HG02642 (cell line): ENCODE data around the gene TIAM1.

Experiments used
- ATAC-seq: cut with Tn5 transposase; IDR thresholded peaks from one replicate; pipeline ENCODE4 v1.9.1; 2021; ENCODE audit warnings: mild to moderate bottlenecking; ENCODE audit not compliant: unreplicated experiment, poor library complexity

Gene TIAM1

DNA sequence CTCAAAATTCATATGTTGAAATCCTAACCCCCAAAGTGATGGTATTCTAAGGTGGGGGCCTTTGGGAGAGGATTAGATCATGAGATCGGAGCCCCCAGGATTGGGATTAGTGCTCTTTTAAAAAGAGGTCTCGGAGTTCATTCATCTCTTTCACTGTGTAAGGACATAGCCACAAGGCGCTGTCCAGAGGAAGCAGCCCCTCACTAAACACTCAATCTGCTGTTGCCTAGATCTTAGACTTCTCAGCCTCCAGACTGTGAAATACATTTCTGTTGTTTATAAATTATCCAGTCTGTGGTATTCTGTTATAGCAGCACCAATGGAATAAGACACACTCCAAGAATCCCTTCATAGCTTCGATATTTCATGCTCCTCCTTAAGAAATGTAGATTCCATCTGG lies 12.4 kb upstream of the TIAM1 start:
- no peak for ATAC-seq

DNA sequence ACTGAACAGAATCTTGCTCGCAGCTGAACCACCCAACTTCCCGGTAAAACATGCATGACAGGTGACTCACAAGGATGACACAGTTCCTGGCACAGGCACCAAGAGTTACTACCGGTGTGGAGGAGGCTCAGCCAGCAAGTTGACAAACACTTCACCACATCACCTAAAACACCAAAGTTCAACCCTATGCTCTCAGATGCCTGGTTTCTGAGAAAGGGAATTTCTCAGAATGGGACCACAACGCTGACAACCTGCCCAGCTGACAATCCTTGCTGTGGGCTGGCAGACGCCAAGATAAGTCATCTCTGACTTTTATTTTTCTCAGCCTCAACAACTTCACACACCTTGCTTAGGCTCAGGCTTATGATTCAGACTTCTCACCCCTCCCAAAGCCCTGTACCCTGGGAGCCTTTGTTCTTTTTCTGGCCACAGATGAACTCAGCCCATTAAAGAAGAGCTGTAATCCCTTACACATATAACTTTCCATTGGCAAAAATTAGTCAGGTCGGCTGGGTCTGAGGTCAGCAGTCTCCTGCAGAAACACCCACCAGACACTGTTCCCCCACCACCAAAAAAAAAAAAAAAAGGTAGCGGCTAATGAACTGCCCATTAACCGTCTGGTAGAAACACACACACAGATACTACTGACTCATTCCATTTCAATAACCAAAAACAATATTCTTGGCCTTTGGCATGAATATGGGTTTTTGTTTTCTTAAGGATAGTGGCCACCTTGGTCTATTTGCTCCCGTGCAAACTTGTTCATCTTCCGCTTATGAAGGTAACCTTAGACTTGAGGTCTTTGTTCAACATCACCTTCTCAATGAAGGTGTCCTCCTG lies 10.8 kb upstream of the TIAM1 start:
- ATAC-seq = peak; percentile 51

DNA sequence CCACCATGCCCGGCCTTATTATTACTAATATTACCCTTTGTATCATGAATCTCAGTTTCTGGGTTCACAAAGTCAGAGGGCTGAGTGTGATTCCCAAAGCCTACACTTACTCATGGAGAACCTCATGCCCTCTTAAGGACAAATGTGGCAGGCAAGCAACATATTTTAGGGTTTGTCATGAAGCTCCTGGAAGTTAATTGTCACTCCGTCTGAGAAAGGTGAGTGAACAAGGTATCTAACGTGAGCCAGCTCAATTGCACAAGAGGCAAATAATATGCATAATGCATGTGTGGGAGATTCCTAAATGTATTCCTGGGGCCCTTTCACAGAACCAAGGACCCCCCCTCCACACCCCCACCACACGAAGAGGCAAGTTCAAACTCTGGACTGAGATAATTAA lies 10.1 kb upstream of the TIAM1 start:
- ATAC-seq = no peak

DNA sequence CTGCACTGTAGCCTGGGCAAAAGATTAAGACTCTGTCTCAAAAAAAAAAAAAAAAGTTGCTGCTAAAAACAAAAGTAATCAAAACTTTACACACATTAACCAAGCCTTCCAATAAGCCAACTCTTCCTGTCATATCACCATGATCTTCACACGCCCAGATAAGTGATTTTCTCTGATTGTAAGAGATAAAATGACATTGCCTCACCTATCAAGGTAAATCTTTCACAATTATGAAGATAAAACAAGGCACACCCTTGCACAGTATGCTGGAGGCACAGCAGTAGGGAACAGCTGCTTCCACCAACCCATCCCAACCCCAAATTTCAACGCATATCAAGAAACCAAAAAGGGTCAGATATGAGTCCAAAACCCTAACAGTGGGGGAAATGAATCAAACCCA lies 8.8 kb upstream of the TIAM1 start:
- no peak for ATAC-seq

DNA sequence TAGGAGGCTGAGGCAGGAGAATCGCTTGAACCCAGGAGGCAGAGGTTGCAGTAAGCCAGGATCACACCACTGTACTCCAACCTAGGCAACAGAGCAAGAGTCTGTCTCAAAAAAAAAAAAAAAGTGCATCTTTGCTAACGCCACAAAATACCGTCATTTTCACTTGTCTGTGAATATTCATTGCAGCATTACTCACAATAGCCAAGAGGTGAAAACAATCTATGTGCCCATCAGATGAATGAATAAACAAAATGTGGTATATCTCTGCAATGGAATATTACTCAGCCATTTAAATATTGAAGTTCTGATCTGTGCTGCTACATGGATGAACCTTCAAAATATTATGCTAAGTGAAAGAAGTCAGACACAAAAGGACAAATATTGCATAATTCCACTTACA lies 7.9 kb upstream of the TIAM1 start:
- no peak for ATAC-seq

DNA sequence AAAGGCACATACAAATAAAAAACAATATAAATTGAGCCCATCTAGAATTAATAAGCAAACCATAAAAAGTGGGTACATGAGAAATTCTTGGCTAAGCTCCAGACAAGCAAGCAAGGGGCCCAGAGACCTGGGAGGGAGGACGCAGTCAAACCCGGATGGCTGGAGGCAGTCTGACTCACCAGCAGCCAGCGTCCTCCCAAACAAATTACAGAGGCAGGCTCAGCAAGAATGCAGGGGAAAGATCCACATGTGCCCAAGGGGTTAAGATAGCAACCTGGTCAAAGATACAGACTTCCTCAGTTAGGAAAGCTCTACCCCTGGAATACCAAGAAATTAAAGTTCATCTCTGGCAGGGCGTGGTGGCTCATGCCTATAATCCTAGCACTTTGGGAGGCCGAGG lies 7.4 kb upstream of the TIAM1 start:
- ATAC-seq = no peak

DNA sequence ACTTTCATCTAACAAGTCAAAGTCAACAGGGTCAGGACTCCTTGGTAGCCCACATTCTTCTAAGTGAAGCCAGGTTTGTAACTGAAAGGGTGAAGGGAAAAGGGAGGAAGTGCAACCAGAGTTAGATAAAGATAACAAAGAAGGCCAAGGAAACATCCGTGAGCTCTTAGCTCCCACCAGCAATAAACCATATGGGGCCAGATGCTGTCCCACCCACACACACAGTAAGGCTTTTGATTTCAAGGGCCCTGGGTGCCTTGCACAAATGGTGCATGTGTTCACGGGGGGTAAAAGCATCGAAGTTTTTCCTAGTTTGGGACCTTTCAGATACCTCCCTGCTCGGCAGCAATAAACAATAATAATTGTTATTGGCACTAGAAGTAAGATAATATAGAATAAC lies 5.1 kb upstream of the TIAM1 start:
- no peak for ATAC-seq

DNA sequence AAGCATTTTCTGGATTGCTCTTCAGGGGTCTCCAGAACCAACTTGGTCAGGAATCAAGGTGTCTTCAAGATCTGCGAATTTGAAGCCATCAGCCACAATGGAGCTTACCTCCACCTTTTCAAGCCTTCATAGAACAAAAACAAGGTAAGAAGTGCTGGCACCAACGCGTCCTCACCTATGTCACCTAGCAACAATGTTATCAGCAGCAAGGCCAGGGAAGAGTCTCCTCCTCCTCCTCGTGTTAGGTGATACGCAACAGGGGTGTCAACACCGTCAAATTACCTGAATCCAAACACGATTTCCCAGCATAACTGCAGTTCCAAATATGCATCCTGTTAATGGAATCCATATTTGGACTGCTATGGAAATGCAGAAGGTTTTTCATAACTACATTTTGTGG lies 4.1 kb upstream of the TIAM1 start:
- ATAC-seq = no peak

DNA sequence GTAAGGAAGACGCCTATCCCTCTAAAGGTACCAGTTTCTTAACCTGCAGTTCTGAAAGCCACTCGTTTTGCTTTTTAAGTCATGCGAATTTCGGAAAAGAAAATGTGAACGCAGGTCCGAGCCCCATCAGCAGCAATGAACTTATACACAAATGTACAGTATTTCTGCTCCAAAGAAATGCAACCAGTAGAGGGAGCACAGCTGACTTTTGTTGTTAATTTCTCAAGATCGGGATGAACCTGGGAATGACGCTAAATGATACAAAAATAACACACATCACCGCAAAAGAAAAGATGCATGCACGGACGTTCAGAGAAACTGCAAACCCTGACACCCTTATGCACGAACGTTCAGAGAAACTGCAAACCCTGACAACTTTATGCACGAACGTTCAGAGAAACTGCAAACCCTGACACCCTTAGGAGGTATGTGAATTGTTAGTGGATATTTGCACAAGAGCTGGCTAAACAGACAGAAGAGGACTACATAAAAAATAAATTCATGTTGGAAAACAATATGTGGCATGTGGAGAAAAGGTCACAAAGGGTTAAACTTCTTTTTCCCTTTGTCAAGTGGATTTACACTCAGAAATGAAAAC lies 3.5 kb upstream of the TIAM1 start:
- ATAC-seq = no peak

DNA sequence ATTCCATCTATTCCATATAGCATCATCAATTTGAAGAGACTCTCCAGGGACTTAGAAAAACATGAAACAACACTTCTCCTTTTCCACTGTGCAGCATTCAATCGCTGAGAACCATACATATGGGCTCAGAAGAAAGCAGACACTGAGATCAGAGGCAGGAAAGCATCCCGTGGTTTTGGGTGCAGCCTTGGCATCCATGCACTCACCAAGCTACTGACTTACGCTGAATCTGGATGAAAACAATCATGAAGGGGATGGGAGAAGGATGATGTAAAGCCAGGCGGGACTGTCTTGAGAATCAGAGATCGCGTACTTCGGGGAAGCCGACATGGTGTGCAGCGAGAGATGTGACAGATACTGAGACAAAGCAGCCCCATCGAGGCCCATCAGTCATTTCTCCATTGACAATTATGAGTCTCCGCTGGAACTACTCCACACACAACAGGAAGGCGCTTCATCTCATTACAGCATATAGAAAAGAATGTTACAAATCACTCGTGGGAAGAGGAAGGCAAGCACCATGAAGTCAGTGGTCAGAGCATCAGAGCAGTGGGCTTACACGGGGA lies 2.3 kb upstream of the TIAM1 start:
- ATAC-seq = no peak

DNA sequence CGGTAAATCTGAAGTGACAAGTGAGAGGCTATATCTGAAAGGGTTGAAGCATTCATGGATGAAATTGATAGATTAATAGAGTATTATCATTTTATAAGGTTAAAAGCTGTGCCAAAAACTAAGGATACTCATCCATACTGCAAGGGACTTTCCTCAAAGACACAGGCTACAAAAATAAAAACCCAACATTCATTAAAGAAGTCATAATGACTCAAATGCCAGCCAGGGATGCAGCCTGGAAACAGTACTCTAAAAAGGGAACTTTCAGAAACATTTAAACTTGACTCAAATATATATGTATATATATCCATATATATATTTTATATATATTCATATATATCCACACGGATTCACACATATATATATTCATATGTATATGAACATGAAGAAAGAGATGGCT lies 1.1 kb upstream of the TIAM1 start:
- no peak for ATAC-seq

DNA sequence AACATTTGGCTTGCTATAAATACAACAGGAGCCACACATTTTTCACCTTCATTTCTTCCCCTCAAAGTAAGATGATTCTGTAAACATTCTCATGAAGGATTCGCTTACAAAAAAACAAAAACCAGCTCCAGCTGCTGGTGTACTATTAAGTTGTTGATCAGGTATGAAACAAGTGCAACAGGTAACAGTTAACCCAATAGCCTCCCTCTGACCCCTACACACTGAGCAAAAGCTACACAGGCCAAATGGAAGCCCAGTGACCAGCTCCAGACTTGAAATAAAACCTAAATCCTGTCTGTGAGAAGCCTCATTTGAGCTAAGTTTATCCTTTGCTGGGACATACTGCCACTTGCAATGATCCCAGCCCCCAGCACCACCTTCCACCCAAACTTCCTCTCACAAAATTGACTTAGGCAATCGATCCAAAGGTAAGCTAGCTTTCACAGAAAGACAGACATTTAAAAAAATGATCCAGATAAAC lies 991 bp downstream of the TIAM1 start:
- ATAC-seq = no peak

DNA sequence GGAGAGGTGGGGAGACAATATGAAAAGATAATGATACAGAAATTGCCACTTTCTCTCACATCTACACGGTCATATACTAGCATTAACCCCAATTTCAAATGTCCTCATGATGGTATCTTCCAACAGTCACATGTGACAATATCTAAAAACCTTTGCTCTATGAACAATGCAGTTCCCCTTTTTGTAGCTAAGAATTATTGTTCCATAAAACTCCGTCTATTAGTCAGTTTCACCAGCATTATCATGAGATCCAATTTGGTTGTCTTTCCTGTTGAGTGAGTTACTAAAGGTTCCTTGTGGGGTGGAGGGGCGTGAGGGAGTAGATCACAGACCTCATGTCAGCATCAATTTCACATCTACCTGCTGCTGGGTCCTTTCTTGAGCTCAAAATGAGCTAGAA lies 1.7 kb downstream of the TIAM1 start:
- no peak for ATAC-seq

DNA sequence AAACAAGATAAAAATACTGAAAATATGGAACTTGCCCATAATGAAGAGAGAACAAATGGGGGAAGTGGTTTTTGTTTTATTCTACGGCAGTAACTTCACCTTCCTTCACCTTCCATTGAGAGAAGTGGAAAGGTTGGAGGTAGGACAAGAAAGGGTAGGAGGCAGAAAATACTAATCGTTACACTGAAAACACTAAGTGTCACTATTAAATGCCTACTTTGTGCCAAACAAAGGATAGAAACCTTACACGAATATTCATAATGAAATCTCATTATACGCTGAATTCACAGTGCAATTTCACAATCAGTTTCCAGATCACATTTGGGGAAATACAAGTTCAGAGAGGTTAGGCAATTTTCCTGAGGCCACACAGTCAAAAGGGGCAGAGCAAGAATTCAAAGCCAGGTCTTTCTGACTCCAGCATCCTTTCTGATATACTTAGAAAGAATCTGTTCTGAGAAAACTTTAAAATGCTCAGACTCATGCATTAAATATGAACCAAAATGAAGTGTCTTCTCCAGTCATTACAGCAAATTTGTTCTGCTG lies 3.0 kb downstream of the TIAM1 start:
- ATAC-seq = no peak

DNA sequence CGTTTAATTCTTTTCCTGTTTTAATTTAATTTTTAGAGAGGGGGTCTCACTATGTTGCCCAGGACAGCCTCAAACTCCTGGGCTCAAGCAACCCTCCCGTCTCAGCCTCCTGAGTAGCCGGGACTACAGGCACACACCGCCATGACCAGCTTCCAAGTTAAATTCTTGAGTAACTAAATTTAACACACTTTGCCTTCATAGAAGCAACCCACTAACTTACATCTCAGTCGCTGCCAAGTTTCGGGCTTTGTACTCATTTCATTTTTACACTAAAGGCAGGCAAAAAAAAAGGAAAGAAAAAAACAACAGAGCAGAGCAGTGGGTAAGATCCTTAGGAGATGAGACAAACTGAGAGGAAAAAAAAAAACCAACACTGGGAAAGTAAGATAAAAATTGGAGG lies 3.5 kb downstream of the TIAM1 start:
- no peak for ATAC-seq

DNA sequence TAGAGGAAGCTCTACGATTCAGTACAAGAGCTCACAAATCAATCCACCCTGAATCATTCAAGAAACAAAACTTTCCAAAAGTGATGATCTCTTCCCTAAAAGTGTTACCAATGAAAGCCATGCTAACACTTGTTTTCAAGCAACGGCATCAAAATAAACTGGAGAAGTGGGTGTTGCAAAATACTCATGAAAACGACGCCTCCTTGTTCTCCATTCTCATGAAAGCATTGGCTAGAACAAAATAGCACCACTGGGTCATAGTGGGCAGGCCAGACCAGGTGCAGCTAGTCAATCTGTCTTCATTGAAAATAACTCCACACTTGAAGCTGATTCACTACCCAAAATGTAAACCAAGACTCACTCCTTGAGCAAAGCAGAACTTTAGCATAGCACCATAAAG lies 4.3 kb downstream of the TIAM1 start:
- ATAC-seq = no peak

DNA sequence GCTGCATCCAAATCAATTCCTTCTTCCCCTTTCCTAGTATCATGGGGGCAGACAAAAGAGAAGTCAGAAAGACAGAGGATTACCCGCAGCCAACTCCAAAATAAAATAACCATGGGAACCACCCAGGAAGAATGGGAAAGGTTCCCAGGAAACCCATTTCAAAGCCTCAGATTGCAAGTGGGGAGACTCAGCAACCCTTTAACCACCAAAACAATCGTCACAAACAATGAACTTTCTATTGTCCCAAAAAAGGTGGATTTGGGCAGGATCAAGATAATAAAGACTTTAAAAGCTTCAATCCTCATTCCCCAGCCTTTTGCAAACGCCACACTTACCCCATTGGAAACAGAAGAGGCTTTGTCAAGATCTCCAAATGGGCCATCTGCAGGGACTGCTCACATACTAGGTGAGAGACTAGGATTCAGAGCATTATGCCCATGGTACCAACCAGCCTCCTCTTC lies 5.1 kb downstream of the TIAM1 start:
- no peak for ATAC-seq

DNA sequence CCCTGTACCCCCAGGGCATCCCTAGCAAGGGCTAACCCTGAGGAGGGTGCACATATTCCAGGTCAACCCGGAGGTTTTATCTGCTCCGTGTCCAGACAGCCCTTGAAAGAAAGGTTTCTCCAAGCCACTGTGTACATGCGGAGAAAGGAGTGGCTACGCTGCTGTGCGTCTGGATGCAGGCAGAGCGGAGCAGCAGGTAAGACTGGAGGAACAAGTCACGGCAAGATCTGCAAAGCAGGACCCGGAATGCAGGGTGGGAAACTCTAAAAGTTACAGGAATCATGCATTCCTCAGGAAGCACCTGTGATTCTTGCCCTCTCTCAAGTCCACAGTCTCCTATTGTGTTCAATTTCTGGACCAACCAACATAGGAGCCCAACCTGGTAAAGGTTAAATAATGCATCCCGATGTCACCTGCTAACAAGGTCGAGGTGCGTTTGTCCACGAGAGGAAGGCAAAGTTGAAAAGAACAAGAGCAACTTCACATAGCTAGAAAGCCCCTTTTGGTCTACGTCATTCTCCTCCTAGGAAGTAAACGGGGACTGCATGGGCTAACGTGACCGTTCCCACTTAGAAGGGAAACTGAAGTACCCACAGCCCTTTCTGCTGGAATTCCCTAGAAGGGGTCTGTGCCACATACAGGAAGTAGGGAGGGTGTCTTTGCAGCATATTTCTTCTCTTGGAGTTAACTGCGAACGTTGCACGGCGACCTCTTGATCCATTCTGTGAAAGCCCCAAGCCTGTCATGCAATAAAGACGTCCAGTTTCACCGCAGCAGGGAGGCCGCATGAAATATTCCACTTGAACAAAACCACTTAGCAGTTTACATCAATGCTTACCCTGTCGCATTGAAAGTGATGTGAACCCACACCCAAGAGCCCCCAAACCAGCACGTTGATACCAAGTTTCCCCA lies 5.8 kb downstream of the TIAM1 start:
- ATAC-seq = no peak

DNA sequence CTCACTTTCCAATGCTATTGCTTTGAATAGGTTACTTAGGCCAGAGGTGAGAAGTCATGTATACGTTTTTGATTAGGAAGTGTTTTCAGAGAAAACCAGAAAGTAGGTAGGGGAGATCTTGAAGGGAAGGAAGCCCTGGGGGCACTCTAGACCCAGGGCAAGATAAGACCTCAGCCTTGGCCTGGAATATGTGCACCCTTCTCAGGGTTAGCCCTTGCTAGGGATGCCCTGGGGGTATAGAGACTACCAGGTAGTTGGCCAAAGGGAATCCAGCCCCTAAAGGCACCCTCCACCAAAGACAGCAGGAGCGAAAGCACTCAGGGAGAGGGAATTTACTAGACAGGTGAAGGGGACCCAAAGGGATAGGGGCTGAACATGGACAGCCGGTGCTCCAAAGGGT lies 7.0 kb downstream of the TIAM1 start:
- no peak for ATAC-seq

DNA sequence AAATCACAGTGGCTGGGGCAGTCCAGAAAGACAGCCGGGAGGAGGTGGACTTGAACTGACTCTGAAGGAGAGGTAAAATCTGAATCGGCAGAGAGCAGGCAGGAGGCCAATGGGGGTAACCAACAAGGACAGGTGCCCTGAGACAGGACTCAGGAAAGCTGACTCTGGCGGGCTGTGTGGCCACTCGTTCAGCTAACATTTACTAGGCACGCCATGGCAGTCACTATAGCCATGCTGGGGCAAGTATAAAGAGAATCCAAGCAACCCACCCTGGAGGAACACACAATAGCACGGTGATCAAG lies 7.4 kb downstream of the TIAM1 start:
- ATAC-seq = no peak
